HG03457 (cell line): Measurements from ENCODE around the gene CFDP1.

Source experiments
- ATAC-seq: cut with Tn5 transposase; IDR thresholded peaks from one replicate; pipeline ENCODE4 v1.9.1; 2021; ENCODE audit warnings: moderate number of reproducible peaks; ENCODE audit not compliant: unreplicated experiment

The CFDP1 gene

GRCh38 chr16:75377729-75378386, 55.4 kb downstream of the CFDP1 start:
- no peak for ATAC-seq

GRCh38 chr16:75376475-75377161, 56.7 kb downstream of the CFDP1 start:
- no peak for ATAC-seq

GRCh38 chr16:75374388-75374787, 58.9 kb downstream of the CFDP1 start:
- ATAC-seq = no peak

- ATAC-seq = no peak
These were observed 61.0 kb downstream of the CFDP1 start for GRCh38 chr16:75372236-75372856.

GRCh38 chr16:75371171-75371570, 62.1 kb downstream of the CFDP1 start:
- no peak for ATAC-seq

- ATAC-seq = no peak
These were observed 69.0 kb downstream of the CFDP1 start for GRCh38 chr16:75364286-75364791.

GRCh38 chr16:75362846-75363245, 70.5 kb downstream of the CFDP1 start:
- ATAC-seq = no peak

- ATAC-seq = no peak
These were observed 71.4 kb downstream of the CFDP1 start for GRCh38 chr16:75361936-75362335.

- no peak for ATAC-seq
These were observed 79.1 kb downstream of the CFDP1 start for GRCh38 chr16:75354170-75354569.

GRCh38 chr16:75351183-75351582, 82.1 kb downstream of the CFDP1 start:
- ATAC-seq = no peak

- ATAC-seq = no peak
These were observed 87.6 kb downstream of the CFDP1 start for GRCh38 chr16:75345711-75346110.

- ATAC-seq = no peak
These were observed 89.4 kb downstream of the CFDP1 start for GRCh38 chr16:75343941-75344340.

- ATAC-seq = no peak
These were observed 90.0 kb downstream of the CFDP1 start for GRCh38 chr16:75343286-75343685.

- no peak for ATAC-seq
These were observed 90.9 kb downstream of the CFDP1 start for GRCh38 chr16:75342308-75342811.

GRCh38 chr16:75341564-75342307, 91.6 kb downstream of the CFDP1 start:
- ATAC-seq = no peak

- no peak for ATAC-seq
These were observed 92.4 kb downstream of the CFDP1 start for GRCh38 chr16:75340741-75341491.

- ATAC-seq = no peak
These were observed 95.9 kb downstream of the CFDP1 start for GRCh38 chr16:75337430-75337829.

GRCh38 chr16:75336521-75336920, 96.8 kb downstream of the CFDP1 start:
- ATAC-seq = no peak

GRCh38 chr16:75333721-75334163, 99.6 kb downstream of the CFDP1 start:
- no peak for ATAC-seq

- no peak for ATAC-seq
These were observed 103.4 kb downstream of the CFDP1 start for GRCh38 chr16:75329943-75330342.
